Hippocampal formation (tissue), 2 donors: ENCODE data around the gene ACKR4.

Source experiments
- DNase-seq, 2 donors: peaks; one replicate each; lab custom pipeline; 2025; lab: John Stamatoyannopoulos, UW

ACKR4 gene

DNA sequence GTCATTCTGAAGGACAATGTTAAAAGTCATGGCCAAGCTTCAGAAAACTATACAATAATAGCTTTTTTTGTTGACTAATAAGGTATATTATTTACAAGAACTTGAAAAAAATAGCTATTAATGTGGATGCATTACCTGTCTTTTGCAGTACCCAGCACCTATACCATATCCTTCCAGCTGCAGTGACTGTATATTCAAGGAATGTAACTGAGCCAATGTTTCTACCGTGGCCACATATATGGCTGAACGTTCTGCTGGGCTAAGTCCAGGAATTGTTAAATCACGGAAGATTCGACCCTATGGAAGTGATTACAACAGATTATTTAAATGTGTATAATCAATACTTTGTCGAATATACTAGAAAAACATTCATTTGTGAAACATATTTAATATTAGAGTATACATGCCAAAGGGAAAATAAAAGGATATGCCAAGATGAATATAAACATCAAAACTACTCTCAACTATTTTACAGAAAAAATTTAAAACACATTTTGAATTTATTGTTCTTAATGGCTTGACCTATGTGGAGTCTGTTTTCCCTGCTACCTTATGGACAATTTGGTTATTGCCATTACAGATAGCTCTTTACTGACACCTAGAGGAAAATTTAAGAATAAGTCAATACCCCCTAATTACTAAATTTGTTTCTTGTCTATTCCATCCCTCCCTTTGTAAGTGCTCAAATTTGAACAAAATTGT is 44.9 kb downstream of the ACKR4 start:
- peak in 1 of 2 donors; percentile 19 for DNase-seq

DNA sequence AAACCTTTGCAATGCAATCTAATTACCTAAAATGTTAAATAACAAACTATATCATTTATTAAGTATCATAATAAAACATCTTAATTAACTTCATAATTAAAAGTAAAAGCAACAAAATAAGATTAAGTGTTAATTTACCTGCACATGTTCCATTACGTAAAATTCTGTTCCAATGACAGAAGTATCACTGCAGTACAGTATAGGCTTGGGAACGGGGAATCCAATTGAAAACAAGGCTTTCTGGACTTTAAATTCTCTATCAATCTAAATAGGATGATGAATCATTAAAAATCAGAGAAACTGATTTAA is 45.4 kb downstream of the ACKR4 start:
- no peak for DNase-seq

GRCh38 chr3:132643366-132643765 is 46.3 kb downstream of the ACKR4 start:
- no peak for DNase-seq

- DNase-seq, result no peak
Observed at GRCh38 chr3:132645058-132645457, 48.0 kb downstream of the ACKR4 start.

- DNase-seq, result no peak
Observed at GRCh38 chr3:132650153-132650552, 53.1 kb downstream of the ACKR4 start.
